Fibroblast of skin of back (primary cell): Measurements from ENCODE around the gene ZNF736. TPM values are rescaled to one million over a fixed set of nuclear protein-coding genes. Genes with fewer than 3 reads are reported as not detected.
"Not testable (repeated sequence)": the region's sequence is repeated elsewhere in the genome, so short reads cannot be mapped to it uniquely, and the experiment has no call there.

Source experiments
- DNase-seq: peaks from one replicate; pipeline ENCODE4 v3.0.0-alpha.2; 2013
- polyA plus RNA-seq, 2 experiments: library from polyadenylated mRNA; unstranded; fragments of 120-200 nt; gene quantifications; one replicate each; pipeline ENCODE4 v1.2.1, GENCODE V29; 2013; ENCODE audit not compliant: insufficient read length in 2 of 2

The ZNF736 gene
- 3.1 TPM for polyA plus RNA-seq (2013, experiment 1 of 2; ENCODE audit: insufficient read length)
- polyA plus RNA-seq (2013, experiment 2 of 2; ENCODE audit: insufficient read length): 1.9 TPM

DNA sequence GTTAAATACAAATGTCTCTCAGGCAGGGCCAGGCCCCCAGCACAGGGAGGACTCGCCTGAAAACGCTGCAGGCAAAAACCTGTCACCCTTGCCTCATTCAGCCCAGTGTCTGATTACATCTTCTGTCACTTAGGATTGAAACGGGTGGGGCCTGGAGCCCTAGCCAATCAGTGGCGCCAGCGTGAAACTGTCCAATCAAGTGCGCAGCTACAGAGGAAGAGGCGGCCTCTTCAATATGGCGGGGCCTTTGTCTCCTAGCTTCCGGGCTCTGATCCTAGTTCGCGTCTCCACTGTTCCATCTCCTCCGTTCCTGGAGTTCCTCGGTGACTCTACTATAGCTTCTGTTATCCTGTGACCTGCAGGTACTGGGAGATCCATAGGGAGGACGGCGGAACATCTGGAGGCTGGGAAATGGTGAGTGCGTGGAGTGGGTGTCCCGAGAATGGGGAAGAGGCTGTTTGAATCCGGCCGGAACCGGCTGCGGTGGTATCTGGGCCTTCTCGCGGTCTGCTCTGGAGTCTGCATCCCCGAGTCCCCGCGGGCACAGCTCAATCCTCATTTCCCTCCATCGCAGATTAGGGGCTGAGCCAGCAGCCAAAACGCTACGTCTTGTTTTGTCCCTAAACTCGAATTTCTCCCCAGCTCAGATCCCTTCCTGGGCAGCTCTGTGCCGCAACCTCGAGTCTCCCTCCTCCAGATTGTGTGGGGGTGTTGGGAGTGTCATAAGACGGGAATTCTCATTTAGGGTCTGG lies at the start of gene ZNF736:
TSS of gene ZNF736 (plus strand) at position 222 of the 752 bp plus-strand sequence. CDS start at position 412, 190 bp downstream.
- DNase-seq: peak; percentile 95

DNA sequence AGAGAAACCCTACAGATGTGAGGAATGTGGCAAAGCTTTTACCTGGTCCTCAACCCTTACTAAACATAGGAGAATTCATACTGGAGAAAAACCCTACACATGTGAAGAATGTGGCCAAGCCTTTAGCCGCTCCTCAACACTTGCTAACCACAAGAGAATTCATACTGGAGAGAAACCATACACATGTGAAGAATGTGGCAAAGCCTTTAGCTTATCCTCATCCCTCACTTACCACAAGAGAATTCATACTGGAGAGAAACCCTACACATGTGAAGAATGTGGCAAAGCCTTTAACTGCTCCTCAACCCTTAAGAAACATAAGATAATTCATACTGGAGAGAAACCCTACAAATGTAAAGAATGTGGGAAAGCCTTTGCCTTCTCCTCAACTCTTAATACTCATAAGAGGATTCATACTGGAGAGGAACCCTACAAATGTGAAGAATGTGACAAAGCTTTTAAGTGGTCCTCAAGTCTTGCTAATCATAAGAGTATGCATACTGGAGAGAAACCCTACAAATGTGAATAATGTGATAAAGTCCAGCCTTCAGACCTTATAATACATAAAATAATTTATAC lies 47.3 kb upstream of the ZNF736 start:
- no peak for DNase-seq

DNA sequence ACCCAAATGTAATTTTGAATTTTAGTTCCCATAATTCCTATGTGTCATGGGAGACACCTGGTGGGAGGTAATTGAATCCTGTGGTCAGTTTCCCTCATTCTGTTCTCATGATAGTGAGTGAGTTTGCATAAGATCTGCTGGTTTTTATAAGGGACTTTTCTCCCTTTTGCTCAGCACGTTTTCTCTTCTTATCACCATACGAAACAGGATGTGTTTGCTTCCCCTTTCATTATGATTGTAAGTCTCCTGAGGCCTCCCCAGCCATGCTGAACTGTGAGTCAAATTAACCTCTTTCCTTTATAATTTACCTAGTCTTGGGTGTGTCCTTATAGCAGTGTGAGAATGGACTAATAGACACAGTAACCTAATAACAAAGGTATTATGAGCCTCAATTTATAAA lies 36.1 kb upstream of the ZNF736 start:
- no peak for DNase-seq

DNA sequence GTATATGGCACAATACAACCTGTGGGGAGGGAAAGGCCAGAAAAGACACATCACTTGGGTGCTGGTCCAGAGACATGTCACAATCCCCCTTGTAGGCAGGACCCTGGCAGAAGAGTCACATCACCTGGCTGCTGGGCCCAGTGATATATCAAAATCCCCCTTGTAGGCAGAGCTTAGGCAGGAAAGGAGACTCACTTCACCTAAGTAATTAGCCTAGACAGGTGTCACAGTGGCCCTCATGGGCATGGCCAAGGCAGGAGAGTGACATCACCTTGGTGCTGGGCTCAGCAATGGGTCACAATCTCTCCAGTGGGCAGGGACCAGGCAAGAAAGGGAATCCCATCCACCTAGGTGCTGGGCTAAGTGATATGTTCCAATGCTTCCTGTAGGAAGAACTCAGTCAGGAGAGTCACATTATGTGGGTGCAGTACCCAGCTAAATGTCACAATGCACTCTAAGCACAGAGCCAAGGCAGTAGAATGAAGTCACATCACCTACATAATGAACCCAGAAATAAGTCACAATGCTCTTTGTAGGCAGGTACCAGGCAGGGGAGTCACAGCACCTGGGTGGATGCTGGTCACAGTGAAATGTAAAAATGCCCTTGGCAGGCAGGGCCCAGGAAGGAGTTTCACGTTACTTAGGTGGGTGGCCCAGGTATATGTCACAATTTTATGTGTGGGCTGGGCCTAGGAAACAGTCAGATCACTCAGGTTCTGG lies 18.9 kb upstream of the ZNF736 start:
- DNase-seq: no peak

DNA sequence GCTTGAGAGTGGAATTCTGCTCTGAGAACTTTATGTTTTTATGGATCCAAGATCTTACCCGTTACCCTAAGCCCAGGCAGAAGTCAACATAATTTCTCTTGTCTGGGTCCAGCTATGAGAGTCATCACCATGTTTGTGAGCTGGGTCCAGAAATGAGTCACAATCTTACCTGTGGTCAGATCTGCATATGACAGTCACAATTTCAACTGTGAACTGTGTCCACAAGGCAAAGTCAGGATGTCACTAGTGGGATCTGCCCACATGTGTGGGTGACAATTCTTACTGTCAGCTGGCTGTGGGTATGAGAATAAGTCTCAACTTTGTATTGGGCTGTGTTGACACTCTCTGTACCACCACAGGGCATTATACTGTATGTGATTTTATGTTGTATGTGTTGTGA lies 16.3 kb upstream of the ZNF736 start:
- not testable (repeated sequence) for DNase-seq

DNA sequence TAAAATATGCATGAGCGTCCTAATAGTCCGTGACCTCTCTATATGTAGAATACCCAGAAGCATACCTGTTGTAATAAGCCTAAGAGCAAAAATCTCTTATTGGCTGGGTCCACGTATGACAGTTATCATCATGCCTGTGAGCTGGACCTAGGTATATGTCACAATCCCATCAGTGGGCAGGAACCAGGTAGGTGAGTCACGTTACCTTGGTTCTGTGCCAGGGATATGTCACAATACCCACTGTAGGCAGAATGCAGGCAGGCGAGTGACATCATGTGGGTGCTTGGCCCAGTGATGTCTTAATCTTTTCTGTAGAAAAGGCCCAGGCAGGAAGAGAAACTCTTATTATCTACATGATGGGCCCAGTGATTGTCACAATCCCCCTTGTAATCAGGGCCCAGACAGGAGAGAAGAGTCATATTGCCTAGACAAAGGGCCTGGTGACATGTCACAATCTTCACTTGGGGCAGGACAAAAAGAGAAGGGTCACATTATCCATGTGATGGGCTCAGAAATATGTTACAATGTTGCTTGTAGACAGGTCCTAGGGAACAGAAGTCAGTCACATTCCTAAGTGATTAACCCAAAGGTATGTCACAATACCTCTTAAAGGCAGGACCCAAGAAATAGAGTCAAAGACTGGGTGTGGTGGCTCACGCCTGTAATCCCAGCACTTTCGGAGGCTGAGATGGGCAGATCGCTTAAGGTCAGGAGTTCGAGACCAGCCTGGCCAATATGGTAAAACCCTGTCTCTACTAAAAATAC lies 12.9 kb upstream of the ZNF736 start:
- DNase-seq: no peak

DNA sequence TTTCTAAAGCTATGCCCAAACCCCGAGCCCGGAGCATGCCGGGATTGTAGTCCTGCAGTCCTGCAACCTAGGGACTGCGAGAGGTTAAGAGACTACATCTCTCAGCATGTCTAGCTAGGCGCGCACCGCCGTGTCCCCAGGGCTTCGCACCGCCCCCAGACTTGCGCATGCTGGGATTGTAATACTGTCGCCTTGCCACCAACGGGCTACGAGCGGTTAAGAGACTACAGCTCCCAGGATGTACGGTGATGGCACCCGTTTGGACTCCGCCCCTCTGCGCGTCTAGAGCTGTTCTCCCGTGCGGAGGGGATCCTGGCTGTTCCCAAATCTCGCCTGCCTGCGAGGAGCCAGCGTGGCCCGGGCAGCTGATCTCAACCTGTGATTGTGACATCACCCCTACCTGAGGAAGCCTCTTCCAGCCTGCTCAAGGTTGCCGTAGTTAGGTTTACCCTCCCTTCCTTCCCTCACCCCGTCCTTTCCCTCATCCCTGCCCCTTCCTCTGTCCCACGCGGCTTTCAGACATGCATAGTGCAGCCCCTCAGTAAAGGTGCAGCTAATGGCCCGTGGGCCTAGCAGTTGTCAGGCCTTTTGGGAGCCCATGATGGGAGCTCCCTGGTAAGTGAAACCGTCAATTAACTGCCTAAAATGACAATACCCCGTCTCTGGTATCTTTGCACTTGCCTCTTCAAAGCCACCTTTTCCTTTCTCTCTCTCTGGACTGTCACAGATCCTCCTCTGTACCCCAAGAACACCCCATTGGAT lies 6.3 kb upstream of the ZNF736 start:
- DNase-seq: peak; percentile 86

DNA sequence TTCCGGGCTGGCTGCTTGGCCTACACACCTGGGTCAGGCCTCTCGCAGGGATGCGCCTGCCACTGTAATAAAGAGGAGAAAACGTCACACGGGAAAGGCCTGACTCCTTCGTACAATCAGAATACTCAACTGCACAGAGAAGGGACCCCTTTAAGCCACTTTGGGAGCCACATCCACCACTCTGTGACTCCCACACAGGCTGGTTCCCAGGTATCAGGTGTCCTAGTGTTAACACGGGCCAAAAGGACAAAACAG lies 5.8 kb upstream of the ZNF736 start:
- no peak for DNase-seq

DNA sequence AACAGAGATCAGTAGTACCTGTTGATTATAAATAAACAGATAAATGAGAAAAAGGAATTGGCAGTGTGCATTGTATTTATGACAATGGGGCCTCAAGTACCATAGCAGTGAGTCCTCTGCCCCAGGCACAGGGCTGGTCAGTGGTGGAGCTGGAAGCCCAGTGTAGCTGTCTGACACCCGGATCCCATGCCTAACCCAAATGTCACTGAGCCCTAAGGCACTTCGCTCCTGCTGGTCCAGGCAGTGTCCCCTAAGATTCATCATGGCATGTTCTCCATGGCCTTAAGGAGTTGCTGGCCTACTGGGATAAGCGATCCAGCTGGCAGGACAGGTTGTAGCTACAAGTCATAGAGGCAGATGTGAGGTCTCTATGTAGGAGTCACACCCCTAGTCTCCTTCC lies 3.3 kb upstream of the ZNF736 start:
- DNase-seq: no peak

DNA sequence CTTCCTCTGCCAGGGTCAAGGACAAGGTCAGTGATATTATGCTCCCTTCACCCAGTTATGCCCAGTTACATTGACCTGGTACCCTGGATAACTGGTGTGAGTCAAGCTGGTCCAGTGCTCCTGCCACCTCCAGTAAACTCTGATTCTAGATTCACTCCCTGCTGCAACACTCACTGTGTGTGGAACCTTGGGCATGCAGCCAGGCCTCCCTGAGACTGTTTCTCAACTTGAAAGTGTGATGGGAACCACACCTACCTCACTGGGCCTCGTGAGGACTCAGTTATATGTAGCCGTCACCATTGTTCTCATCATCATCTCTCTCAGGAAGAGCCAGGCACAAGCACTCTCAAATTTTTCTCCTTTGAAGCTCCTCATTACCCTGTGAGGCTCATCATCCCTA lies 935 bp upstream of the ZNF736 start:
- no peak for DNase-seq

DNA sequence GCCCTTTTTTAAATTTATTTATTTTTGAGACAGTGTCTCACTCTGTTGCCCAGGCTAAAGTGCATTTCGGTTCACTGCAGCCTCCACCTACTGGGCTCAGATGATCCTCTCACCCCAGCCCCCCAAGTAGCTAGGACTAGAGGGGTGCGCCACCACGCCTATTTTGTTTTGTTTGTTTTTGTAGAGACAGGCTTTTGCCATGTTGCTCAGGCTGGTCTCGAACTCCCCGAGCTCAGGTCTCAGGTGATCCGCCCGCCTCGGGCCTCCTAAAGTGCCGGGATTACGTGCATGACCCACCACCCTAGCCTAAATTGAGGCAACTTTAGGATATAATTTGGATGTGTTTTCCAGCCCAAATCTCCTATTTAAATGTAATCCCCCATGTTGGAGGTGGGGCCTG lies 805 bp downstream of the ZNF736 start:
- no peak for DNase-seq

DNA sequence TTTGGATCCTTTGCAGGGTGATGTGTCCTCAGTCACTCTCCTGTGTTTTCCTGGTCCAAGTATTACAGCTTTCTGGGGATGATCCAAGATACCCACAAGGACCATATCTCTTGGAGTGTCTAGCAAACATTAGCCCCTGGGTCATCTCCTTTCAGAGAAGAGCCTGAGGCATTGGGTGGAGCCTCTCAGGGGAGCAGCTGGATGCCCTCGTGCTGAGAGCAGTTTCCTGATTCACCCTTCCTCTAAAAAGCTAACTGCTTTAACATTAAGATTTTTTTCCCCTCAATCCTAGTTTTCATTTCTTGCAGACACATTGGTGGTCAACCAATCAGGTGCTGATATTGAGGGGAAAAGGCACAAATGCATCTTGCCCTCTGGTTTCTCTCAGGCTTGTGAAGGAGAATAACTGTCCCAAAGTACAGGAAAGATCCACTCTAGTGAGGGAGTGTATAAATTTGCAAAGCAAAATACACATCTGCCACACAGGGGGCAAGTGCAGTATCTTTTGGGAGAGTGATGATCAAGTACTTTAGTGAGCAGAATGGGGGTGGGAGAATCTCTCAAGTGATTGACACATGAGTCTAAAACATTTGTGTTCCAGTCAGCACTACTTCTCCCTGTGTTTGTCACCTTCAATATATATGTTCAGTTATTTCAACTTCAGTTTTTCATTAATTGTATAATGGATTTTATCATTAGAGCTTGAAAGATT lies 2.4 kb downstream of the ZNF736 start:
- not testable (repeated sequence) for DNase-seq

DNA sequence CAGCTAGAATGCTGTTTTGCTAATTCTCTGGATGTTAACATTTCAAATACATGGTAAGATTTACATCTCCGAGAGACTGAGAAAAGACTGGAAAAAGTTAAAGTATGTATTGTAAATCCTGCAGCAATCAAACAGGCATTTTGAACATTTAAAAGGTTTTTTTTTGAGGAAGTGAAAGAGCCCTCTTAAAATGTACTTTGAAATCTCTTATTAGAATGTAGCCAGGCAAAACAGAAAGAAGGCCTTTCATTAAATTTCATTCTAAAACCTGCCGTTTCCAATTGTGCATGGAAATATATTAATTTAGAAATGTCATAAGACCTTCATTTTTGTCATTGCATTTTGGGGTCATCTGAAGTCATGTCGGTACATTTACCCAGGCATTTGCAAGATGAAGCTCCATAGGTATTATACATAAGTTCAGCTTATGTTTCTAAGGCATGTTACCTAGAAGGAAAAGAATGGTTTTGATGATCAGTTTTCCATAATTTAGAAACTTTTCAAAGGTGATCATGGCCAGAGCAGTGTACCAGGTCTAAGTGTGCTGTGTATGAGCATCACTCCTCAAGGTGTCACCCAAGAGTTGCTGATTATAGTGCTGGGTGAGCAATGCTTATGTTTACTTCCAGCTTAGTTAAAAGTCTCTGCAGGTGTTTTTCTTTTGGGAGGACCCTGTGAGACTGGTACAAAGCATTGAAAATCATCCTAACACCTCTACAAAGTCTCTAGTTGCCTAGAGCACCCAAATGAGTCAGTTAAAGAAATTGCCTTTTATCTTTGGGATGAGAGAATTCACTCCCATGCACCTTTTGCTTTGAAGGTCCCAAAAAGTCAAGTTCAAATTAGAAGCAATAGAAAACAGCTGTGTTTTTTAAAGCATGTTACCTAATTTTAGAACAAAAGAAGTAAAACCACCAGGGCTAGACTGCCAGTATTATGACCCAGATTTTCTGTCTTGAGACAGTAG lies 7.1 kb downstream of the ZNF736 start:
- no peak for DNase-seq

DNA sequence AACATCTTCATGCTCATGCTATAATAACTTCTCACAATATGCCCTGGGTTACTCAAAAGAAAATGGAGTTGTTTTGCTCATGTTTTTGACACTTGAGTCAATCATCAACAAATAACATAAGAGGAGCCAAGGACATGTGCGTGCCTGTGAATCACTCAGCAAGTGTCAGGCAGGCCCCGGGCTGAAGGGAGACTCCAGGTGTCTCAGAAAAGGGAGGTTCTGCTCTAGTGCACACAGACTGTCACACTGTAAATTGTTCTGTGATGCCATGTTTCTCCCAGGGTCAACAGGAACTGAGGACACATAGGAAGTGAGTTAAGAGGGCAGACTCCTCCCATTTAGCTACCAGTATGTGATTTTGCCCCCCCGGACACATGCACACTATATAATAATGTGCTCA lies 10.4 kb downstream of the ZNF736 start:
- DNase-seq: not testable (repeated sequence)

DNA sequence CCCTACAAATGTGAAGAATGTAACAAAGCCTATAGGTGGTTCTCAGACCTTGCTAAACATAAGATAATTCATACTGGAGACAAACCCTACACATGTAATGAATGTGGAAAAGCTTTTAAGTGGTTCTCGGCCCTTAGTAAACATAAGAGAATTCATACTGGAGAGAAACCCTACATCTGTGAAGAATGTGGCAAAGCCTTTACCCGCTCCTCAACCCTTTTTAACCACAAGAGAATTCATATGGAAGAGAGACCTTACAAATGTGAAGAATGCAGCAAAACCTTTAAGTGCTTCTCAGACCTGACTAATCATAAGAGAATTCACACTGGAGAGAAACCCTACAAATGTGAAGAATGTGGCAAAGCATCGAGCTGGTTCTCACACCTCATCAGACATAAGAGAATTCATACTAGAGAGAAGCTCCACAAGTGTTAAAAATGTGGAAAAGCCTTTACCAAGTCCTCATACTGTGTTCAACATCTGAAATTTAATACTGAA lies 35.0 kb downstream of the ZNF736 start:
- DNase-seq: not testable (repeated sequence)

DNA sequence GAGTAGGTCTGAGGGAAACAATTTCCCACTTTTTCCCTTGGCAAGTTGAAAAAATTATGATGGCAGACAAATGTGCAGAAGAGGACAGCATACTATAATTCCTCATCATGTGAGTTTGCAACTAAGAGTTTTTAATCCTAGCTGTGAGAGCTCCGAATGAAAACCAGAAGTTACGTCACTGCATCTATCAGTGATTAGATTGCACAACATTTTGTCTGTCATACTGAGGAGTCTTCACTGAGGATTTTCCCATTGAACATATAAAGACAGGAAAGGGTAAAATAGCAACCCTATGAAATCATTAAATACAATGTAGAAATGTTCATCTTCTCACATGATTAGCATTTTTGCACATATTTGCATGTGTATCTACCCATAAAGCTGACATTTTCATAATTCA lies 45.8 kb downstream of the ZNF736 start:
- no peak for DNase-seq

DNA sequence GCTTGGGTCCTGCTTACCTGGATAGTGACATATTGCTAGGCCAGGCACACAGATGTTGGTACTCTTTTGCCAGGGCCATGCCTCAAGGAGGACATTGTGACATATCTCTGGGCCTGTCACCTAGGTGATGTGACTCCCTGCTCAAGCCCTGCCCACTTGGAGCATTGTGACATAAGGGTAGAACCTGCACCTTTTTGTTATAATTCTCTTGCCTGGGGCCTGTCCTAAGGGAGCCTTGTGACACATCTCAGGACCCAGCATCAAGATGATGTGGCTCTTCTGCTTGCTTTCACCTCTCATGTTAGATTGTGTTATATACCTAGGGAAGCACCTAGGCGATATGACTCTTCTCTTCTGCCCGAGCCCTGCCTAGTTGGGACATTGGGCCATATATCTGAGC lies 57.4 kb downstream of the ZNF736 start:
- no peak for DNase-seq

DNA sequence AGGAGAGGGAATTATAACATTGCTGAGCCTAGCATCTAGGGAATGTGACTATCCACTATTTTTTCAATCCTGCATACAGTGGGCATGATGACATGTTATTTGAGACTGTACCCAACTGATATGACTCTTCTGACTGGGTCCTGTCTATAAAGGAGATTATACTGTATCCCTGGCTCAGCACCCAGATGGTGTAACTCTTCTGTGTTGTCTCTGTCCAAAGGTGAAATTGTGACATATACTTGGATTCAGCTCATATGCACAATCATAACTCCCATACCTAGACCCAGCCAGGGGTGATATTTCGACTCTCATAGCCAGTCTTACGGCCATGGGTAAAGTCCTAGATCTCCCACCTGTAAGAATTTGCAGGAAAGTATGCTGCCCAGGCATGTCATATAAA lies 59.3 kb downstream of the ZNF736 start:
- DNase-seq: no peak

DNA sequence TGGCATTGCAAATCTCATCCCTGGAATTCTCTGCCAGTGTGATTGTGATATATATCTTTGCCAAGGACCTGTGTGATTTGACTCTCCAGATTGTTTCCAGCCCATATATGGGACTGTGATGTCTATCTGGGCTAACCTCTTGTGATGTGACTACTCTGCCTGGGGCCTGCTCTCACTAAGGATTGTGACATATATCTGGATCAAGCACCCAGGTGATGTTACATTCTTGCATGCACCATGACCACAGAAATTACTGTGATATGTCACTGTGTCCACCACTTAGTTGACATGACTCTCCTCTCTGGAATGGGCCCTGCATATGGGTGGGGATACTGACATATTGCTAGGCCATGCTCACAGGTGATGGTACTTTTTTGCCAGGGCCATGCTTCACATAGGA lies 86.6 kb downstream of the ZNF736 start:
- DNase-seq: no peak
